ENCODE measurements around the gene UNC5C.

DNA sequence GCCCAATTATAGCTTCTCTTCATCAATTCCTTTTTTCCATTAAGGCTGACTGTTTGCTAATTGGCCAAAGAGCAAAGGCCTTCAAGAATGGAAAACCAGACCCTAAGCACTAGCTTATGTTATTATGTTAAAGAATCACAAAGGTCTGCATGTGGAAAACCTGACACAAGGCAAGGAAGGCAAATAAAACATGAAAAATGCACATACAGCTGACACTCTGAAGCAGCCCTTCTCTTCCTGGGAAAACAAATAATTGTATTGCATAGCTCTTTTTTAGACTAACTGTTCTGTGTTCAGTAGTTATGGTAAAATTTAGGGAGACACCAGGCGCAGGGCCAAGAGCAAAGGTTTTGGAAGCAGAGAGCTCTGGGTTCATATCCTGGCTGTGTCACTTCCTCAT lies 223.1 kb downstream of the UNC5C start:
- TF ChIP-seq, protein P1, sequence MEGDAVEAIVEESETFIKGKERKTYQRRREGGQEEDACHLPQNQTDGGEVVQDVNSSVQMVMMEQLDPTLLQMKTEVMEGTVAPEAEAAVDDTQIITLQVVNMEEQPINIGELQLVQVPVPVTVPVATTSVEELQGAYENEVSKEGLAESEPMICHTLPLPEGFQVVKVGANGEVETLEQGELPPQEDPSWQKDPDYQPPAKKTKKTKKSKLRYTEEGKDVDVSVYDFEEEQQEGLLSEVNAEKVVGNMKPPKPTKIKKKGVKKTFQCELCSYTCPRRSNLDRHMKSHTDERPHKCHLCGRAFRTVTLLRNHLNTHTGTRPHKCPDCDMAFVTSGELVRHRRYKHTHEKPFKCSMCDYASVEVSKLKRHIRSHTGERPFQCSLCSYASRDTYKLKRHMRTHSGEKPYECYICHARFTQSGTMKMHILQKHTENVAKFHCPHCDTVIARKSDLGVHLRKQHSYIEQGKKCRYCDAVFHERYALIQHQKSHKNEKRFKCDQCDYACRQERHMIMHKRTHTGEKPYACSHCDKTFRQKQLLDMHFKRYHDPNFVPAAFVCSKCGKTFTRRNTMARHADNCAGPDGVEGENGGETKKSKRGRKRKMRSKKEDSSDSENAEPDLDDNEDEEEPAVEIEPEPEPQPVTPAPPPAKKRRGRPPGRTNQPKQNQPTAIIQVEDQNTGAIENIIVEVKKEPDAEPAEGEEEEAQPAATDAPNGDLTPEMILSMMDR (optimal IDR thresholded peaks at IDR 0.05 in 1 of 3, IDR thresholded peaks at IDR 0.05 in 1 of 3, conservative IDR thresholded peaks at IDR 0.05 in 1 of 3; ENCODE audit: extremely low read depth in 1 of 3, insufficient read depth in 2 of 3, low read length in 3 of 3), result no peak
- TF ChIP-seq EZH2 (IDR thresholded peaks at IDR 0.05; ENCODE audit: low read length), result no peak

Data from keratinocyte (primary cell).